NCI-H2171 (cell line): ENCODE results near the gene RPE65.
"Not testable (repeated sequence)": the region's sequence is repeated elsewhere in the genome, so short reads cannot be mapped to it uniquely, and the experiment has no call there.

Experiments
- DNase-seq: peaks from one replicate; lab custom pipeline; 2025; lab: John Stamatoyannopoulos, UW

The RPE65 gene

DNA sequence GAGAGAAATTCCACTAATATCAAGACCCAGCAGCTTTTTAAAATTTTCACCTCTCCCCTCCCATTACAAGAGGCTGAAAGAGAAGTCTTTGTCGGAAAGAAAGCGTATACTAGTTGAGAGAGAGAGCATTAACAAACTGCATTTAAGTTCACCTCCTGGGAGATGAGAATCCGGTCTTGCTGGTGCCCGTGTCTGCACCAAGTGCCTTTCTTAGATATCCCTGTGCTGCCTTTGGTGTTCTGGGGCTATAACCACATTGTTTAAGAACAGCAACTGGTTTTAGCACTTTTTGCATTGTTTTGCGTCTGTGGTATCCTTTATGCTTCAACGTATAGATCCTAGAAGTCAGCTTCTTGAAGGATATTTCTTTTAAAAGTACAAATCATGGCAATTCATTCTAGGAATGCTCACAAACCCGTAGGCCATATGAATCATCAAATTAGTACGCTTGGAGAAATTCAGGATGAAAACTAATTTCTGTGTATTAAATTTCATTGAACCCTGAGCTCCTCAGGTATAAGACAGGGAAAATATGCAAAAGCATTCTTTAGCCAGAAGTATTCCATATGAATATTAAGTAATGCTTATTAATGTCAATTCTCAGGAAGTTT lies 3.4 kb upstream of the RPE65 start:
- DNase-seq, result no peak

DNA sequence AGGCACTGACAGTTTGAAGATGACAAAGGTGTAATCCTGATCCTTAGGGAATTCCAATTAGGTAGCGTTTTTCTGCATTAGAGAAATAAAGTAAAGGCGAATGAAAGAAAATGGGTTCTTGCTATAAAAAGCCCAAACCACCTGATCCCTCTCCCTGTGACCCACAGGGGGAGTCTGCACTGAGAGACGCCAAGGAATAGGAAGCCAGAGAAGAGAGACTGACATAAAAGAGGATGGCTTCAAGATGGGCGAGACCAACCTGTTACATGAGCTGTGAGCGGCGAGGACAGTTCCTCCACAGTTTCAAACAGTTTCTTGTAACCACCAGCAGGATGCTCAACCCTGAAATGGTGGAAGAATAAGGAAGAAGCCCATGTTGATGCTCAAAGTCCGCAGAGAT lies 1.4 kb downstream of the RPE65 start:
- DNase-seq, result no peak

DNA sequence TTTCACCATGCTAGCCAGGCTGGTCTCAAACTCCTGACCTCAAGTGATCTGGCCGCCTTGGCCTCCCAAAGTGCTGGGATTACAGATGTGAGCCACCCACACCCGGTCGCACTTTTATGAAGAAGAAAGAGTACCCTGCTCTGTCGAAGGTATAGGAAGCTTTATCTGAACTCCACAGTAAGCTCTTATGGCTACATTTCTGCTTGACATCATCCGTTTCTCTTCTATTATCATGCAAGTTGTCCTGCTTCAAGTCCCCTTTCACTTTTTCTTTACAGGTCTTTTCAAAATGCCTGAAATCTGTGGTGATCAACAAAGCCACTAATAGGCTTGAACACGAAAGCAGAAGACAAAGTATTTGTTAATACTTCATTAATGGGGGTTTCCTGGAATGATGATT lies 4.0 kb downstream of the RPE65 start:
- DNase-seq, result no peak

GRCh38 chr1:68442822-68443556 lies 6.8 kb downstream of the RPE65 start:
- DNase-seq, result peak; percentile 4

GRCh38 chr1:68442006-68442405 lies 7.7 kb downstream of the RPE65 start:
- DNase-seq, result no peak

- DNase-seq, result no peak
Measured at GRCh38 chr1:68438310-68438709, 11.4 kb downstream of the RPE65 start.

GRCh38 chr1:68433395-68433794 lies 16.4 kb downstream of the RPE65 start:
- no peak for DNase-seq

DNA sequence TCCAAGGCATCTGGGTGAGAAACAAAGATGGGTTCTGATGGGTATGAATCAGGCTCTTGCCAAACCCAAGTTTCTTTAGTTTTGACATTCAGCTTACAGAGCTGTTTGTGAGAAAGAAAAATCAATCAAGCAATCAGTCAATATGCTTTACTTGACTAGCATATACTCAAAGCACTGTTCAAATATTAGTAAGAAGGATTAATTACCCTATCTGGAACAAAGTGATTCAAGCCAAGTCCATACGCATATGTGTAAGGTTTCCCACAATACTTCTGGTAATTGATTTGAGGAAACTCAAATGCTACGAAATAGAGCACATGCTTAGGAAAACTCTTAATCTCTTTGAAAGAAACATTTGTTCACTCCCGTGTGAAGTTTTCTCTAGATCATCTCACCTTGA lies 18.7 kb downstream of the RPE65 start:
- no peak for DNase-seq

DNA sequence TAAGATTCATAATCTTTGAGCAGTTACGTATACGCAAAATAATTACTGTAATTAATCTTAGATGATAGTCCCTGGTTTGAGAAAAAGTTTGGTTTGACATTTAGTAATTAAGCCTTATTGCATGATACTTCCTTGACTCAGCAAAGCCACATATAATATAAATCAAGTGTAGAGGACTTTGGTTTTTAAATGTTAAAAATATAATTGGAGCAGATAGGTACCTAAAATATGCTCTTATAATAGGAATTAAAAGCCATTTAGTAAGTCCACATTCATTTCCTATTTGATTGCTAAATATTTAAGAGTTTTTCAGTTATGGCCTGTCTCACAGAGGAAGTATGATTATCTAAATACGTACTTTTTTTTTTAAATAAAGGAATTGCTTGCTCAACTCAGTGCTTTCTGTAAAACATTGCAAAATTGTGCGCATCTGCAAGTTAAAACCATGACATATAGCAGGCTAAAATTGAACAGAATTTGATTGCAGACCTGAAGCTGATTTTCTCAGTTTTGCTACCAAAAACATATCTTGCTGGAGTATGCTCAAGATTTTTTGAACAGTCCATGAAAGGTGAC lies 20.4 kb downstream of the RPE65 start:
- no peak for DNase-seq

GRCh38 chr1:68426594-68426993 lies 23.2 kb downstream of the RPE65 start:
- no peak for DNase-seq

- DNase-seq, result no peak
Measured at GRCh38 chr1:68421350-68421749, 28.4 kb downstream of the RPE65 start.

DNA sequence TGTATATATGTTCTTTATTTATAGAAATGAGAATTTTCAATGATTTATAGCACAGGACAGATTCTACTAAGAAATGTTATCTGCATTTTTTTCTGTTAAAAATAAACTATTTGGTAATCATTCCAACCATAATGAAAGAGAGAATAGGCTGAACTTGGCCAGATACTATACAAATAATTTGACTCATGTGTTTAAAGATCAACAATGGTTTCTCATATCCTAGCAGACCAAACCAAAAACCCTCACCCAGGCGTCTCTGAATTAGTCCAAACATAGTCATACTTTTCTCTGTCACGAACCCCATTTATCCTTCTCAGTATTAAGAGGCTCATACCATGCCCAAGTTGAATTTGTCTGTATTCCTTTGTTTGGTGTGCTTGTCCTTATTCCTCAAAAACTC lies 40.3 kb downstream of the RPE65 start:
- DNase-seq, result no peak

DNA sequence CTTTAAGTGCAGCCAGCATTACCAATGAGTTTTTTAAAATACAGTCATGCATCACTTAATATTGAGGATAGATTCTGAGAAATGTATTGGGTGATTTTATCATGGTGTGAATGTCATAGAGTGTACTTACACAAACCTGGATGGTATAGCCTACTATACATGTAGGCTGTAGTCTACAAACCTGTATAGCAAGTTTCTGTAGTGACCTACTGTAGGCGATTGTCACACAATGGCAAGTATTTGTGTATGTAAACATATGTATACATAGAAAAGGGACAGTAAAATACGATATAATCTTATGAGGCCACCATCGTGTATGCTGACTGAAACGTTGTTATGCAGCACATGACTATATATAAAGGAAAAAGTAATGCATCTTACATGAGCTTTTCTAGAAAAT lies 48.2 kb downstream of the RPE65 start:
- no peak for DNase-seq

- not testable (repeated sequence) for DNase-seq
Measured at GRCh38 chr1:68395575-68395974, 54.2 kb downstream of the RPE65 start.

DNA sequence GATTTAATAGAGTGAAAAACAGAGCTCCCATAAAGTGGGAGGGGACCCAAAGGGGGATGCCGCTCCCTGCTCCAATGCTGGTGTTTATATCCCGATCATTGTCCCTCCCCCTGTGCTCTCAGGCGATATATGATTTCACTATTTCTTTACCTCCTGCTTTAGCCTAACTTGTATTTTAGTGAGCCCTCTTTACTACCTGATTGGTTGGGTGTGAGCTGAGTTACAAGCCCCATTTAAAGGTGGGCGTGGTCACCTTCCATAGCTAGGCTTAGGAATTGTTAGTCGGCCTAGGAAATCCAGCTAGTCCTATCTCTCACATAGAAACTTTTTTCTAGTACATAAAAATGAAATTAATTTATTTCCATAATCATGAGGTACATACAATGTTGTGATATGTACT lies 57.3 kb downstream of the RPE65 start:
- DNase-seq, result not testable (repeated sequence)

GRCh38 chr1:68385798-68386524 lies 63.8 kb downstream of the RPE65 start:
- not testable (repeated sequence) for DNase-seq

DNA sequence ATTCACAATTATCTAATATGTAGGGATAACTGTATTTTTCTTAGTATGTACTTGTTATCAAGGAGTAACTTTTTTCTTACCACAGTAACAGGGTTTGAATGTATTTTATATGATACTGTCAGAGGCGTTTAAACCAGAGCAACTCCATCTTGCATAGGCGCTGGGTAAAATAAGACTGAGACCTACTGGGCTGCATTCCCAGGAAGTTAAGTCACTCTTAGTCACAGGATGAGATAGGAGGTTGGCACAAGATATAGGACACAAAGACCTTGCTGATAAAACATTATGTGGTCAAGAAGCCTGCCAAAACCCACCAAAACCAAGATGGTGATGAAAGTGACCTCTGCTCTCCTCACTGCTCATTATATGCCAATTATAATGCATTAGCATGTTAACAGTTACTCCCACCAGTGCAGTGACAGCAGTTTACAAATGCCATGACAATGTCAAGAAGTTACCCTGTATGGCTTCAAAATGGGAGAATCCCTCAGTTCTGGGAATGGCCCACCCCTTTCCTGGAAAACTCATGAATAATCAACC lies 64.8 kb downstream of the RPE65 start:
- DNase-seq, result no peak

DNA sequence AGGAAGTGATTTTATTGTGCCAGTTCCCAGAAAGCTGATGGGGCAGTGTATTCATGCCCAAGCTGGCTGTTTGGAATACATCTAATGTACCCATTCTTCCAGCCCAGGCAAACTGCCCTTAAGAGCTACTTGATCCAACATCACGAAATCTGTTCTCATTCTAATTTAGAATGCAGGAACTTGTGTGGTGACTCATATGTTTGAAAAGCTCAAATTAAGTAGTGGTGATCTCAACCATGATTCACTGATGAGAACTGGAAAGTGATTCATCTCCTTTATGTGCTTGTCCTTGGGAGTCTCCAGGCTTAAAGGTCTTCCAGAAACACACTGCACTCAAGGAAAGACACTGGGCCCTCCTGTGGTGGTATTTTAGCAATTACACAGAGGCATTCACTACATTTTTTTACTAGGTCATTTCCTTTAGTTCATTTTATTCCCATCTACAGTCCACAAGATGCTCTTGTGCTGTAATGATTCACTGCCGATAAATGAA lies 65.4 kb downstream of the RPE65 start:
- no peak for DNase-seq

GRCh38 chr1:68383092-68383491 lies 66.7 kb downstream of the RPE65 start:
- no peak for DNase-seq

GRCh38 chr1:68379085-68379478 lies 70.7 kb downstream of the RPE65 start:
- DNase-seq, result no peak
